ENCODE measurements around the gene ELF4.
A peak's percentile ranks its signal among the peaks of the same experiment; 100 is the strongest.

ELF4 gene

DNA sequence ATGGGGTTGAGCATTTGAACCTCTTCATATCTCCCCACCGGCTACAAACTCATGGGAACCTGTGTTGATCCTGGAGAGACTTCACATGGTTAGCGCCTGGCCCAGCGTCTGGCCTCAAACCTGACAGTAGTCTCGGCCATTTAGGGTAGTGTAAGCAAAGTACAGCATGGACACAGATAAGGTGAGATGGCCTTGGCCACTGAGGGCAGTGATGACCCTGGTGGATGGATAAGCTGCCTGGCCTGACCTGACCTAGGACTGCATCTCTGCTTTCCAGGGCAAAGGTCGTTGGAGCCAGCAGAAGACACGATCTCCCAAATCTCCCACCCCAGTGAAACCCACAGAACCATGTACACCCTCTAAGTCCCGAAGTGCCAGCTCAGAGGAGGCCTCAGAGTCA lies 76.1 kb downstream of the ELF4 start:
- DNase-seq: no peak

GRCh38 chrX:130032552-130032951 lies 77.7 kb downstream of the ELF4 start:
- no peak for DNase-seq

GRCh38 chrX:130030826-130031225 lies 79.5 kb downstream of the ELF4 start:
- DNase-seq: no peak

DNA sequence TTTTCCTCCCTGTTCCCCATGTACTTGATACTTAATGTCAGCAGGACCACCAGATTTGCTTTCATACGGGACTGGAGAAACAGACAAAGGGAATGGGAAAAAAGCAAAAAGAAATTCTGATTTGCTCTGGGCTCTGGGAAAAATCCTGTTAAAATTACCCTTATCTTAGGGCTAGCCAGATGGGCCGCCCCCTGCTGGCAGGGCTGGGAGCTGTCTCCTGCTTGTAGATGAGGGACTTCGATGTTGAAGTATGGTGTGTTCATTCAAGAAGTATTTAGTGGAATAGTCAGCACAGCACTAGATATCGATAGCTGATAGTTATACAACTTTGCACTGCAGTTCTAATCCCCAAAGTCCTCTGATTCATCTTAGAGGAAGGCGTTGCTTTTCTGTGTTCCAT lies 82.1 kb downstream of the ELF4 start:
- DNase-seq: peak; percentile 37 to 39

DNA sequence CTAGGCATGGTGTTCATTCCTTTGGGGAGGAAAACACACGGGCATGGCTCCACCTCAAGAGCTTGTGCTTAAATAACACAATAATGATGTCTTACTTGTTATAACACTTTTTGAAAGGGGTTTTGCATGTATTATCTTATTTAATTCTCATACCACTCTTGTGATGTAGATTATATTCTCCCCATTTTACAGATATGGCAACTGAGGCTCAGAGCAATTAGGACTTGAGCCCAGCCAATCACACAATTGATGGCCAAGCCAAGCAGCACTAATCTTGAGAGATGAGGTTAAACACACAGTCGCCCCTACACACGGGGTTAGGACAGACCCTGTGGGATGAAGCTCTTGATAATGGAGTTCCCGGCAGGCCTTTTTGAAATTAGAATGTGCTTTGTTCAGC lies 82.7 kb downstream of the ELF4 start:
- no peak for DNase-seq

DNA sequence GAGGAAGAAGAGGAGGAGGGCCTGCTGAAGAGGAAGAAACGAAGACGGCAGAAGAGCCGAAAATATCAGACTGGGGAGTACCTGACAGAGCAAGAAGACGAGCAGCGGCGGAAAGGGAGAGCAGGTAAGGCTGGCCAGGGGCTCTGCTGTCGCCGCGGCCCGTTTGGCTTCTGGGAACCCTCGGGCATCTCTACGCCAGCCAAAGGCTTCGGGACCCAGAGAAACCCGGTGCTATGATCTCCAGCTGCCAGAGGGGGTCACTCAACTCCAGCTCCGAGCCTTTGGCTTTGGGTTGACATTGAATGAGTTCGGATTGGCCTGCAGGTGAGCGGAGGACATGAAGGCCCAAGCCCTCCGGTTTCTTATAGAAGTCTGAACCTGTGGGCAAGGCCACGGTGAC lies 85.0 kb downstream of the ELF4 start:
- DNase-seq: no peak

GRCh38 chrX:130024127-130024526 lies 86.2 kb downstream of the ELF4 start:
- DNase-seq: peak; percentile 56

- no peak for DNase-seq
Observed at GRCh38 chrX:130020661-130021324, 89.5 kb downstream of the ELF4 start.

DNA sequence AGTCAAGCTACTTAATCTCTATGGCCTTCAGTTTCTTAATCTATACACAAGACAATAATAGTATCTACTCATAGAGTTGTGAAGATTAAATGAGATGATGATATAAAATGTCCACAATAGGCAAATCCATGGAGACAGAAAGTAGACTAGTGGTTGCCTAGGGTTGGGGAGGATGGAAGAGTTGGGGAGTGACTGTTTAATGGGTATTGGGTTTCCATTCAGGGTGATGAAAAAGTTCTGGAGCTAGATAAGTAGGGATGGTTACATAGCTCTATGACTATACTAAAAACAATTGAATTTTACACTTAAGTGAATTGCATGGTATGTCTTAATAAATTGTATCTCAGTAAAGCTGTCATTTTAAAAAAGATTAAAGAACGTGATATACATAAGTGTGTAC lies 92.2 kb downstream of the ELF4 start:
- no peak for DNase-seq

DNA sequence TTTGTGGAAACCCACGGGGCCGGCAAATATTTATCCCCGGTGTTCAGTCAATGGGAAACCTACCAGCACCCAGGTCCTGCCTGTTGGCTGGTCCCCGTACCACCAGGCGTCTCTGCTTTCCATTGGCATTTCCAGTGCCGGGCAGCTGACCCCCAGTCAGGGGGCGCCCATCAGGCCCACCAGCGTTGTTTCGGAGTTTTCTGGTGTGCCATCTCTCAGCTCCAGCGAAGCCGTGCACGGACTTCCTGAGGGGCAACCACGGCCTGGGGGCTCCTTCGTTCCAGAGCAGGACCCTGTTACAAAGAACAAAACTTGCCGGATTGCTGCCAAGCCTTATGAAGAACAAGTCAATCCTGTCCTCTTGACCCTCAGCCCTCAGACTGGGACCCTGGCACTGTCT lies 95.1 kb downstream of the ELF4 start:
- no peak for DNase-seq

Data from stimulated activated CD4-positive, alpha-beta T cell treated with anti-CD3 and anti-CD28 coated beads, Interleukin-2, amount 100 ng/mL, for 48 hours (primary cell).